ENCODE results near the gene CACNA2D1.

- TF ChIP-seq CTCF (IDR thresholded peaks at IDR 0.05; ENCODE audit: low read depth, low read length) (no peak), POLR2A (IDR thresholded peaks at IDR 0.05; ENCODE audit: extremely low read depth, insufficient read length) (no peak), MYC (IDR thresholded peaks at IDR 0.05; ENCODE audit: low read depth, low read length) (no peak)
These were observed 97.7 kb downstream of the CACNA2D1 start for GRCh38 chr7:82345886-82346285.
